Heart left ventricle (tissue), 13 donors: ENCODE data around the gene GALP.

ENCODE experiments used
- CTCF ChIP-seq, 12 donors: fragments of 200-600 bp; sonication (generic) in 4 of 12; IDR thresholded peaks; one replicate each; pipeline versions ENCODE4 v1.5.0 to v1.8.0; 2018 to 2022; ENCODE audit warnings: antibody characterized with exemption in 12 of 12, mild to moderate bottlenecking in 5 of 12
- POLR2A ChIP-seq, 2 donors: fragments of 450-650 bp; IDR thresholded peaks; one replicate each; pipeline ENCODE4 v1.6.1; 2017; ENCODE audit warnings: antibody characterized with exemption in 2 of 2, mild to moderate bottlenecking in 2 of 2, moderate library complexity in 2 of 2
- donor health status: ischemic (EF 13 %, LVEDD 7.1; RV severe dilation, severe dysfunction).
- donor health status: DM: no; HTN: yes; CAD: no.
- donor health status: DM: no; HTN: no; CAD: no.
- donor health status: ischemic (EF 25% LVEDD 6.9; RV normal size, moderate dysfunction).
- donor health status: ischemic (EF 25% LVEDD 5.7; RV mildly dilated, moderate dysfunction).
- donor health status: ischemic (EF 35%, LVEDD 5.7; RV mildly dilated, moderate dysfunction).
- donor health status: nonischemic (EF 11% LVEDD 7.7; RV severe dilation, severe dysfunction).
- donor health status: DM: yes; HTN: yes; CAD: no.
- donor health status: PGD.
- donor health status: ischemic (EF 29% LVEDD 5.4; RV normal size, mild dysfunction).
- donor health status: nonischemic (EF 23%, LVEDD 6.1; RV moderate dilation, normal function).

DNA sequence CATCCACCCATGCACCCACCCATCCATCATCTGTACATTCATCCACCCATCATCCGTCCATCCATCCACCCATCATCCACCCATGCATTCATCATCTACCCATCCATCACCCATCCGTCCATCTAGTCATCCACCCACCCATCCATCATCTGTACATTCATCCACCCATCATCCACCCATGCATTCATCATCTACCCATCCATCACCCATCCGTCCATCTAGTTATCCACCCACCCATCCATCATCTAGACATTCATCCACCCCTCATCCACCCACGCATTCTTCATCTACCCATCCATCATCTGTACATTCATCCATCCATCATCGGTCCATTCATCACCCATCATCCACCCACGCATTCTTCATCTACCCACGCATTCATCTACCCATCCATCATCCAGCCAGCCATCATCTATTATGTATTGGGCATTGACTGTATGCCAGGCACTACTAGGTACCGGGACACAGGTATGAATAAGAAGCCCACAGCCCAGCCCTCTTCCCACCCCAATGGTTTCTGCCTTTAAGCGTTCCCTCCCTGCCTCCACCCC lies 16.7 kb upstream of the GALP start:
- TF ChIP-seq CTCF (IDR thresholded peaks at IDR 0.05) (no peak), POLR2A (IDR thresholded peaks at IDR 0.05) (no peak)
